Right forelimb (tissue), 1 donor: Measurements from ENCODE around the gene ATP6V0E2.
"Not testable (repeated sequence)": the region's sequence is repeated elsewhere in the genome, so short reads cannot be mapped to it uniquely, and the experiment has no call there.

Source experiments
- DNase-seq: peaks from one replicate; pipeline ENCODE4 v3.0.0-alpha.2; 2018

The ATP6V0E2 gene

DNA sequence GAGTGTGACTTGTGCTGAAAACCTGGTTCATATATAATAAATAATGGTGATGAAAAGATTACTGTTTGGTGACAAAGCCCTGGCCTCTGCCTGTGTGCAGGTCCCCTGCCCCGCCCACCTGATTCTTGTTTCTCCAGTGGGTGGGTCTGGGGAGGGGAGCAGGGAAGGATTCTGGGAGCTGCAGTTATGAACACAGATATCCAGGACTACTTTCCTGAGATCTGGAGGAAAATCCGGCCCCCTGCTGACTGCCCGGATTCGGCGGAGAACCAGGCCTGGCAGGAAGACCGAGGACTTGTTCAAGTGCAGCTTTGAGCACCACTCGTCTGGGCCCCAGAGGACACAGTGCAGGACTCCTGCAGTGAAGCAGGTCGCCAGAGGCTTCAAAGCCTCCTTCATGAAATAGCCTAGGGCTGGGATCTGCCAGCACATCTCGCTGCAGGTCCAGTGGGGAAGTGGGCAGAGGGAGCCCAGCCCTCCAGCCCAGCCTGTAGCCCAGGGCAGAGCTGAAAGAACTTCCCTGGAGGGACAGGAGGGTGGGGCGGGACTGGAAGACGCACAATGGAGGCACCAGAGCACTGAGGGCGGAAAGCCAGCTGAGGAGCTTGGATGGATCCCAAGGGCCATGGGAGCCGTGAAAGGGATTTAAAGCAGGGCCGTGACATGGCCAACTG, 7.0 kb downstream of the ATP6V0E2 start:
- peak; percentile 43 for DNase-seq

DNA sequence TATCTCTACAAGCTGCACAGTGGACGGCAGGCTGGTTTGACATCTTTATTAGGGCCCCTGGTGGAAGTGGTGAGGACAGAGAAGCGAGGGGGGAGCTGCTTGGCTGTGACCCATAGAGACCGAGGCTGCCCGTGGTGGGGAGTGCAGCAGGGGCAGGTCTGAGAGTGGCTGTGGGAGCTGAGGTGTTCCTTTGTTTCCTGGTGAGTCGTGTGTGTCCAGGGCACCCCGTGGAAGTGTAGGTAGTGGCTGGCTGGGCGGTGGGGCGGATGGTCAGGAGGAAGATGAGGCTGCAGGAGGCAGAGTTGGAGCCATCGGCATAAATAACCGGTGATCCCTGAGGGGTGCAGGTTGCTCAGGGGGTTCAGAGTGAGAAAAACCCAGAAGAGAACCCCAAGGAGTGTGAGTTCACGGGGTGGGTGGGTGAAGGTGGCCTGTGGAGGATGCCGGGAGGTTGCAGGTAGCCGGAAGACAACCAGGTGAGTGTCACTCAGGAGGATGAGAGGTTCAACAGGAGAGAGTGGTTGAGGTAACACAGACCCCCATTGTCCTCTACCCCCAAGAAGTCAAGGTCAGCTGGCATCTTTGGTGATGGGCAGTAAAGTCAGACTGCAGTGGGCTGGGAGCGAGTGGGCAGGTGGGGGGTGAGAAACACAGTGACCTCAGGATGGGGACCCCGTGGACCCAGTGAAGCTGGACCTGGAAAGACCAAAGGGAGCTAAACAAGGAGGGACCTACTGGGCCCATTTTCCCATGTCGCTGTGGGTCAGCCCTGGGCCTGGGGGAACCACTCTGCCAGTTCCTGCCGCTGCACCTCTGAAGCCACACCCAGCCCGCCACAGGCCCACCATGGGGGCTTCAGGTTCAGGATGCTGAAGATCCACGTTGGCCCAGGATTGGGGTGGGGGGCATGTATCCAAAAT, 7.8 kb downstream of the ATP6V0E2 start:
- DNase-seq: no peak

DNA sequence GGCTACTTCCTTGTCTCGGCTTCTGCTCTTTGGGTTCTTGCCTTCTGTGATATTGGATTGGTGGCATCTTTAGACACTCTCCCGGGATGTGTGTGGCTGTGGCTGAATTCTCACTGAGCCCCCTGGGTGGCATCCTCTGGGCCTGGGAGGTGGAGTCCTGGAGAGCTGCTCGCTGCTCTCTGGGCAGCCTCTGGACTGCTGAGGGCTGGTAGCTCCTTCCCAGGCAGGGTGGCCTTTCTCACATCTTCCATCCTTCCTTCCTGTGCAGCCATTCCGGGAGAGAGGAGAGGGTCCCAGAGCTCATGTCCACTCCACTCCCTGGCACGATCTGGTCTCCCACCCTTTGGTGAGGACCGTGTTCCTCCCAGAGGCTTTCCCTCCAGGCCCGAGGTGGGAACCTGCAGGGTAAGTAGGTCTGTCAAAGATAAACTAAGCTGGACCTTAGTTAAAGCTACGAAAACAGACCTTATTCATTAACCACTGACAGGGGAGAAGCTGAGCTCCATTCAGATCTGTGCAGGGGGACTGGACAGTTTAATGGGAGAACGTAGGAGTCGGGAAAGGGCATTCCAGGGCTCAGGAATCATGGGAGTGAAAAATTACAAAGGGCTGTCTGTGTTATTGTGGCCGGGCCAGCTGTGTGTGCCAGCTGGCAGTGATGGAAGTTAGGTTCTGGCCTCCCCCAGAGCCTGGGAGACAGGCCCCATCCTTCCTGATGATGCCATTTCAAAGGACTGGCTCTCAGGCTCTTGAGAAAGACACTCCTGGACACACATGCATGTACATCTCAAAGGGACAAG, 8.7 kb downstream of the ATP6V0E2 start:
- DNase-seq: peak; percentile 39

DNA sequence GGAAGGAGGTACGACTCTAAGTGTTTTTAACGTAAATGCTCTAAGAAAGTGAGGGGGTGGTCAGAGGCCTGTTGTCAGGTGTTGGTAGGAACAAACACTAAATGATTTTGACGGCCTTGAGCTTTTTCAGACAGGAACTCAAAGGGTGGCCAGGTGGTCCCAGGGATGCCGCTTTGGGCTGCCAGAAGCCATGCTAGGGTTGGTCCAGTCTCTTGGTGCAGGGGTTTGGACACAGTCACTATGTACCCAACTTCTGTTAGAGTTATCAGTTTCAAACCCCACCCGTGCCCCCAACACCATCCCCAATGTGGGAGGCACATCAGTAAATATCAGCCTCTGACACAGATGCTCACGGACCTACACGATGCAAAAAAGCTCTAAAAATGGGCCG, 9.3 kb downstream of the ATP6V0E2 start:
- DNase-seq: no peak

DNA sequence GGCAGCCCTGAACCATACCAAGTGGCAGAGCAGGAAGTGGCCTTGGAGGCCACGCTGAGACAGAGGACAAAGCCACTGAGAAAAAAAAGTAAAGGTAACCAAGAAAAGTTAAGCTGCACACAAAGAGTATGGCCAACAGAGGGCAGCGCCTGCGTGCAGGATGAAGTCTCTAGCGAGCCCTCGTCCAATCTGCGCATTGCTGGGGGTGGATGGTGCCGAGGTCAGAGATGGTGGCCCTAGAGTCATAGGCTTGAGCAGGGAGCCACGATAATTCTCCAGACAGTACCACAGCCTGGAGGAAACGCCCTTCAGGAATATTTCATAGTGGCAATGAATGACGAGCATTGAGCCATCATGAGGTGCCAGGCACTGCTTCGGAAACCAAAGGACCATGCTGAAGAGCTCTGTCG, 9.7 kb downstream of the ATP6V0E2 start:
- DNase-seq: peak; percentile 38

DNA sequence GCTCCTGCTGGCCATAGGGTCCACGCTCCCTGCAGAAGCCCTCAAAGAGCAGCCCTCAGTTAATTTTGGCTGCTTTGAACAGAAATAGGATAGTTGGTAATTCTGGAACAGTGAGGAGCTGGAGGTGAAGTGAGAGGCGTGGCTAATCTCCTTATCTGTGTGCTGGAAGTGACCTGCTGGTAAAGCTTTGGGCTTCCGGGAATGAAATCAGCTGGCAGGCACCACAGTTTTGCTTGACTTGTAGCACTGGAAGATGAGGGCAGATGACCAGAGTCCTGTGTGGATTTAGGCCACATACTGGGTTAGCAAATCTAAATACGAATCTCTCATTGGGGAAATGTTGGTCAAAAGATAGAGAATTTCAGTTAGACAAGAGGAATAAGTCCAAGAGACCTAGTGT, 10.2 kb downstream of the ATP6V0E2 start:
- peak; percentile 24 for DNase-seq

DNA sequence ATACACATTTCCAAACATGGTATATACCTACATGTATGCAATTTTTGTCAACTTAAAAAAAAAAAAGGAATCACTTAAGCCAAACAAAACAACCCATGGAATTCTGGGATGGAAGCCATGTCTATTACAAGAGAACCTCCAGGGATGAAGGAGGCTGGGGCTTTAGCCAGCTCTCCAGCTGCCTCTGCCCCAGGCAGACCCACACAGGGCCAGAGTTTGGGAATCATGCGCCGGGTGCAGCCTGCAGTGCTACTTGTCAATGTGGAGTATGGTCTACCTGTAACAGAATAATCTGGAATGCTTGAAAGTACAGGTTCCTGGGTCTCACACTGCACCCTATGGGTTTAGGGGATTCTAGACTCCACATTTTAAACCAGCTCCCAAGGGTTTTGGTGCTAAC, 10.8 kb downstream of the ATP6V0E2 start:
- DNase-seq: peak; percentile 37

DNA sequence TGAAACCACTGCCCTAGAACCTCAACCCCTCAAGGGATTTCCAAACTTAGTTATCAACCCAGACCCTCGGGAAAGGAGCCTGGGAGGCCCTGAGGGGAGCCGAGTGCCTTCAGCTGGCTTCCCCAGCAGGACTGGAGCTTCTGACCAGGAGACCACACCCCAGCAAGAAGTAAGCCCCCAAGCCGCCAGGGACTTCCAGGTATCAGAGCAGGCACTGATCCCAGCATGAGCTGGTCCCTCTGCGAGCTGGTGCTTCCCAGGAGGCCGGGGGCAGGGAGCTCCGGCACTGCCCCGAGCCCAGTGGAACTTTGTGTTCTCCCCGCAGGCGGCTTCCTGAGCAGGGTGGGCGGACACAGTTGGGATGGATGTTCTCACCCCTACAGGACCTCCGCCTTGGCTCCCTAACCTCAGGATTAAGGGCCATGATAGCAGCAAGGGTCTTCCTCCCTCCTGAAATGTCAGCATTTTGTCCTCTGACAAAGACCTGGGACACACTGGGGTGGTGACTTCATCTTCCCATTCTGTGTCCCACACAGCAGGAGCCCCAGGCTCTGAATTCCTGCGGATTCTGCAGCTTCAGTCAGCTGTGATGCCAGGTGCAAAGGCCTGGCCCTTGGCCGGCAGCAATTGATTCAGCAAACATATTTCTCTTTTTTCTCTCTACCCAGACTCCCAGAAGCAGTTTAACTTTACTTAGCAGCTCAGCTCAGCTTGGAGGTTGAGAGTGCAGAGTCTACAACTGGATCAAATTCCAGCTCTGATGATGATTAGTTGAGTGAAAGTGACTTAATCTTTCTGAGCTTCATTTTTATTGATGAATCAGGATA, 11.6 kb downstream of the ATP6V0E2 start:
- peak; percentile 73 for DNase-seq

DNA sequence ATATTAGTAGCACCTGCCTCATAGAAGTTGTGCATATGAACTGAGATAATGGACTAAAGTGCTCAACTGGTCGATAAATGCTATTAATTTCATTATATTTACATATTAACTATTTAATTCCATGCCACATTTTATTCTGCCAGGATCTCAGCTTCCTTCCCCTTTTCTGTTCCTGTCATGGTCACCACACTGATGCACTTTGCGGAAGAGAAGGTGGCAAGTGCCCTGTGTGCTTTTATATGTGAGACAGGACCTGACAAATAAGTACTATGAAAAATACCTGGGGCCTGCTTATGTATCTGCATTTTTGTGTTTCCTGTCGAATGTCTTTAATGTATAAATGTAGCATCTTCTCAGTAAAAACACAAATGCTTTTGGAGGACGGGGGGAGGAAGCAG, 12.2 kb downstream of the ATP6V0E2 start:
- no peak for DNase-seq

DNA sequence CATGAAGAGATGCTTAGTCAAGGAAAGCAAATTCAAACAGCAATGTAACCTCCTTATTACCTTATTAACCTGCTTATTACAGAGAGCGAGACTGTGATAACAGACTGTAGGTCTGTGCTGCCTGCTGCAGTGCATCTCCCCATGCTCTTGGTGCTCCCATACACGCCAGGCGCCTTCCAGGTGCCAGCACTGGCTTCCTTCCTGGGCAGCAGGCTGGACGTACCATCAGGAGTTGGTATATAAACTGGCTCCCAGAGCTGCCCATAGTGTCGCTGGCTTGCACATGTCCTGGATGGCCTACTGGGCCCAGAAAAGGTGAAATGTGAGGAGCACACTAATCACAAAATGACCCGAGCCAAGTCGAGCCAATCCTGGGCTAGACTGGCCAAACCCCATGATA, 13.5 kb downstream of the ATP6V0E2 start:
- no peak for DNase-seq

DNA sequence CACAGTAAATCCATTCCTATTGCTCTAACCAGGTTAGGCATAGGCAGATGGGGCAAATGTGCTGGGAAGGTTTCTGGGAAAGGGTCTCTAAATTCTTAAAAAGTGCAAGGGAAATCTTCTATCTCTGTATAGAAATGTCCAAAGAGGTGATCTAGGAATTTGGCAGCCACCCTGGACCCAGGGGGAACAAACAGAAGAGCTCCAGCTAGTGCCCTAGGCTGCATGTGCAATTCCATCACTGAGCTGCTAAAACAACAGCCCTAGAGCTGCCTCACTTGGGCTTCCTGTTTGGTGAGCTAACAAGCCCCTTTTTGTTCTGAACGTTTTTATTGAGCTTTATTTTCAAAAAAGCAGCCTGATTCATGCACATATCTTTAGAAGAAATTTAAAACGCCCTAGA, 16.9 kb downstream of the ATP6V0E2 start:
- not testable (repeated sequence) for DNase-seq

DNA sequence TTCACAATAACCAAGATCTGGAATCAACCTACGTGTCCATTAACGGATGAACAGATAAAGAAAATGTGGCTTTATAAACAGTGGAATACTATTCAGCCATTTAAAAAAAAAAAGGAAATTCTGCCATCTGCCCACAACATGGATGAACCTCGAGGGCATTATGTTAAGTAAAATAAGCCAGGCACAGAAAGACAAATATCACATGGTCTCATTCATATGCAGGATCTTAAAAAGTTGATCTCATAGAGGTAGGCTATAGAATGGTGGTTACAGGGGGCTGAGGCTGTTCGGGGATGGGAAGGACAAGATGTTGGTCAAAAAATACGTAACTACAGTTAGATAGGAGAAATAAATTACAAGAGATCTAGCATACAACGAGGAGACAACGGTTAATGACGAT, 21.2 kb downstream of the ATP6V0E2 start:
- DNase-seq: not testable (repeated sequence)

DNA sequence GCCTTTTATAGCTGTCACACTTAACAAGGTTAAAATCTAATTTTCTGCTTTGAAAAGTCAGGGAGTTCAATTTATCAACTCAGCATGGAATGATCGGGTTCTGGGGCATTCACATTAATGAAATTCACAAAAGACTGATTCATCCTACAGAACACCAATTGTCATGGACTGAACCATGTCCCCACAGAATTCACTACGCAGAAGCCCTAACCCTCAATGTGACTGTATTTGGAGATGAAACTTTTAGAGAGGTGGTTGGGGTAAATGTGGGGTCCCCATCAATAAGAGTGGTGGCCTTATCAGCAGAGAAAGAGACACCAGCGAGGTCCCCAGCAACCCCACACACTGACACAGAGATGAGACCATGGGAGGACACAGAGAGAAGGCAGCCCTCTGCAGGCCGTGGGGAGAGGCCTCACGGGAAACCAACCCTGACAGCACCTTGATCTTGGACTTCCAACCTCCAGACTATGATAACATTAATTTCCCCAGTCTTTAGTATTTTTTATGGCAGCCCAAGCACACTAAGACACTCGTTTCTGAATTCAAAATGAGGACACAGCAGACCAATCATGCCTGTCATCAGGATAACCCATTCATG, 34.1 kb downstream of the ATP6V0E2 start:
- DNase-seq: not testable (repeated sequence)

DNA sequence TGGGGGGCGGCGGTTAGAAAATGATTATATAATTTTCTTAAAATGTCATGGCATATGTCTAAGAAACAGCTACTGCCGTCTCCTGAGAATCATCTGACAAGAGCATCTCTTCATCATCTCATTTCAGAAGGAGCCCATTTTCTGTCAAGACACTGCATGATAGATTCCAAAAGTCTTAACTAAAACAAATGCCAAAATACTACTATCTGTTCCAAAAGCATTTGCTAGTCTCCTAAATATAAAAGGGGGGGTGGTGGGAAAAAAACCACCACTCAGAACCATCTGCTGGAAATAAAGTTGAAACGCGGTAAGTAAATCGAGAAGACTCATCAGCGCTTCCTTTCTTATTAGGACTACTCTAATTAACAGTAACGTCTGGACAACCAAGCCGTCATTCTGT, 36.5 kb downstream of the ATP6V0E2 start:
- not testable (repeated sequence) for DNase-seq

DNA sequence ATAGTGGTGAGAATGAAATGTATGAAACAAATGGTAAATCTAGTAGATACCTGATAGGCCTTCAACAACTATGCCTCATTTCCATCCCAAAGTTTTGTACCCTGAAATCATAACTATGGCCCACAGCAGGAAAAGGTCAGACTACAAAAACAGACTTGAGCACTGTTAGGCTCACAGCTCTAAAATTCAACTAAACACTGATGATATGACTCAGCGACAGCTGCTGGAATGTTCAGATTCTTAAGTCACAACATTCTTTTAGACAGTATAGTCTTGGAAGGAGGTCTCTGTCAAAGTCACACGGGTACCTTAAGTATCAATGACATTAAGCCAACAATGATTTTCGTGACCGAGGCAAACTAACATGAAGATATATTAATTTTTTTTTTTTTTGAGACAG, 38.4 kb downstream of the ATP6V0E2 start:
- not testable (repeated sequence) for DNase-seq

DNA sequence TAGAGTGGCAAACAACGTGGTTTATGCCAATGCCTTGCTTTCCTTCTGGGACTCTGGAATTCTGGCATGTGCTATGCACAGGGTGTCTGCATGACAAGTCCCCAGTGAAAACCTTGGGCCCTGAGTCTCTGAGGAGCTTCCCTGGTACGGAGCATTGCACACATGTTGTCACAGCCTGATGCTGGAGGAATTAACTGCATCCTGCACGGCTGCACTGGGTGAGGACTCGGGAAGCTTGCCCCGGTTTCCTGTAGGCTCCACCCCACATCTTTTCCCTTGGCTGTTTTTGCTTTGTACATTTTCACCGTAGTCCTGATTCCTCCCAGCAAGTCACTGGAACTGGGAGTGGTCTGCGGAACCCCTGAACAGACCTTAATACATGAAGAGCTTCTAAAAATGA, 52.6 kb downstream of the ATP6V0E2 start:
- DNase-seq: not testable (repeated sequence)
